Panc1 (cell line): ENCODE data around the gene RPH3AL.

ENCODE experiments used
- CTCF ChIP-seq: fragments of 450-650 bp; IDR thresholded peaks from 2 replicates; pipeline ENCODE4 v1.5.1; 2017; ENCODE audit warnings: mild to moderate bottlenecking
- POLR2AphosphoS5 ChIP-seq: IDR thresholded peaks from 2 replicates; pipeline ENCODE4 v1.6.1; 2012; ENCODE audit warnings: mild to moderate bottlenecking, low read depth, low read length, moderate library complexity
- SIN3A ChIP-seq: IDR thresholded peaks from 2 replicates; pipeline ENCODE4 v1.6.1; 2012; ENCODE audit warnings: low read depth, mild to moderate bottlenecking, low read length, moderate library complexity, borderline replicate concordance; ENCODE audit not compliant: insufficient read depth

DNA sequence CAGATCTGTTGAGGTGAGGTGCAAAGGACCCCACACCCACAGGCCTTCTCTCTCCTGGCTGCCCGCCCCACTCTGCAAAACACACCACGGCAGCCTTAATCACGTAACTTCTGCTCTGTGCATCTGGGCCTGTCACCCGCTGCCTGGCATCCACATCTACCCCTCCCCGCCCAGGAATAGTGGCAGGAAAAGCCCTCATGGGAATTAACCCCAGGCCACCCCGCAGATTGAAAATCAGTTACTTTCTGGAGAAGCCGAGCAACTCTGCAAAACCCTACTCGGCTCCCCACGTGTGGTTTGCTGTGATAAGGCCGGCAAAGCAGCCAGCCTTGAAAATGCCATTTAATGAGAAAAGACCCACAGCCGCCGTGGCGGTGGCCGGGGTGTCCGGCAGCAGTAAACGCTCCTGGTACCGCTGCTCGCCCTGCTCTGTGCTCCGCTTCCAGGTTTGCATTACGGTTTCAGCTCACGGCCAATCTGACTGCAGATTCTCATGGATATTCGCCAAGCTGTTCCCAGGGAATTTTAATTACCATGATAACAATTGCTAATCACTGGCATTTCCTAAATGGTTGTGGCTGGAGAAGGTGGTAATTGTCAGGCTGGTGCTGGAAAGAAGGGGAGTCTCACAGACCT is 93.1 kb downstream of the RPH3AL start:
- TF ChIP-seq CTCF (no peak), POLR2AphosphoS5 (no peak), SIN3A (no peak)
